GM19099 (cell line): ENCODE data around the gene PER2.

Experiments
- POLR2A ChIP-seq: IDR thresholded peaks from 3 replicates; pipeline ENCODE4 v1.6.1; 2011; ENCODE audit warnings: low read depth; ENCODE audit not compliant: insufficient read length; ENCODE audit errors: extremely low read depth

Gene PER2

GRCh38 chr2:238279324-238279682 lies 9.1 kb downstream of the PER2 start:
- TF ChIP-seq POLR2A = no peak

- TF ChIP-seq POLR2A = no peak
Measured at GRCh38 chr2:238278626-238279323, 9.6 kb downstream of the PER2 start.

- no peak for TF ChIP-seq POLR2A
Measured at GRCh38 chr2:238277695-238278094, 10.7 kb downstream of the PER2 start.

GRCh38 chr2:238274152-238274865 lies 14.1 kb downstream of the PER2 start:
- TF ChIP-seq POLR2A = no peak

GRCh38 chr2:238272156-238272555 lies 16.3 kb downstream of the PER2 start:
- no peak for TF ChIP-seq POLR2A

GRCh38 chr2:238271061-238271554 lies 17.3 kb downstream of the PER2 start:
- TF ChIP-seq POLR2A = no peak

DNA sequence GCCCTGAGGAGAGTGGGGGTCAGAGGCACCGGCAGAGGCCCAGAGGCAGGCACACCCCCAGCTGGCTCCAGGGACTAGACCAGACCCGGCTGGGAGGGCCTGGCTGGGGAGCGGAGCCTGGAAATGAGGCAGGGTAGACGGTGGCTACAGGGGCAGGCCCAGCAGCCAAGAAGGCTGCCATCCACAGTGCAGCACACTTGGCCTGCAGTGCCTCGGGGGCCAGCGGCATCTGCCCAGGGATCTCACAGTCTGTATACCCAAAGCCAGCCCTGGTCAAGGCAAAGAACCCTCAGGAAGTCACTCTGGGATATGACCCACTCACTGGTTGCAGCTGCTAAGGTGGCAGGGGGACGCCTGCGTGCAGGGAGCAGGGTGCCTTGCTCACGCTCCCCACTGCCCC lies 17.8 kb downstream of the PER2 start:
- TF ChIP-seq POLR2A = no peak

- TF ChIP-seq POLR2A = no peak
Measured at GRCh38 chr2:238269741-238270140, 18.7 kb downstream of the PER2 start.

- no peak for TF ChIP-seq POLR2A
Measured at GRCh38 chr2:238267884-238268680, 20.3 kb downstream of the PER2 start.

DNA sequence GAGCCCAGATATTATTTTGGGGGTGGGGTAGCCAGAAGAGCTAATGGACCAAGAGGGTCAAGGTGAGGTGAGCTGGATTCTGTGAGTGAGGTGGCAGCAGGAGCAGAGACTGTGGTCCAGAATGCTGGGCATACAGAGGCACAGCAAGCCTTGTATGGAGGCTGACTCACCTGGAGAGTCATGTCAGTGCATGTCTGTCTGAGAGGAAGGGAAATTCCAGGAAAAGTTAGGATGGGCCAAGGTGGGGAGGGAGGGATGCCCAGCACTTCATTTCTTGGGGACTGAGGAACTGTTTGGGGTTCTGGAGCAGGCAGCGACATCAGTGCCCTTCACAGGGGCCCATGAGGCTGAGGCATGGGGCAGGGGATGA lies 21.1 kb downstream of the PER2 start:
- TF ChIP-seq POLR2A = no peak

DNA sequence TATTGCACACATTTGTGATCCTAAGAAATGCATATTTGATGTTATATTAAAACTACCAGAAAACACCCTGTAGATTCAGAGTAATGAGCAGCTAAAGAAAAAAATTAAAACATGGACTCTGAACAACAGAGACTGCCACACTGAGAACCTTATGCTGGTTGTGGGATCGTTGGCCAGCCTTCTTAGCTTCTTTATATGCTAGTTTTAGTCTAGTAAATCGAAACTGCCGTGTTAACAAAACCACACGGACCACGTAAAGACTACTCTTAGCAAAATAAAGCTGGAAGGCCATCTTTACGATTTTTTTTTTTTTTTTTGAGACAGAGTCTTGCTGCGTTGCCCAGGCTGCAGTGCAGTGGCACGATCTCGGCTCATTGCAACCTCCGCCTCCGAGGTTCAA lies 22.8 kb downstream of the PER2 start:
- TF ChIP-seq POLR2A = no peak

DNA sequence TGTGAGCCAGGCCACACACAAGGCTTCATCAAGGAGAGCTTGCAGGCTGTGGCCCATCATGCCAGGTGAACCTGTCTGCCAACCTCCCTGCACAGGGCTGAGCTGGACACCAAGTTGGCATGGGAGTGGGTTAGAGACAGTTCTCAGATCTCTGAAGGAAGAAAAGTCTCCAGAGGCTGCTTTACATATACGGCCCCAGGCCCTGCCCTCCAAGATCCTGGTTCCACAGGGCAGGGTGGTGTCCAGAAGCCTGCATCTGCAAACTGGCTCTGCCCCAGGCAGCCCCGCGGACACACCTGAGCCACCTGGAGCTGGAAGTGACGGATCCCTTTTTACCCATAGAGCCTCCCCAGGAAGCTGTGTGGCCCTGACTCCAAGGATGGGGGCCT lies 24.3 kb downstream of the PER2 start:
- no peak for TF ChIP-seq POLR2A

DNA sequence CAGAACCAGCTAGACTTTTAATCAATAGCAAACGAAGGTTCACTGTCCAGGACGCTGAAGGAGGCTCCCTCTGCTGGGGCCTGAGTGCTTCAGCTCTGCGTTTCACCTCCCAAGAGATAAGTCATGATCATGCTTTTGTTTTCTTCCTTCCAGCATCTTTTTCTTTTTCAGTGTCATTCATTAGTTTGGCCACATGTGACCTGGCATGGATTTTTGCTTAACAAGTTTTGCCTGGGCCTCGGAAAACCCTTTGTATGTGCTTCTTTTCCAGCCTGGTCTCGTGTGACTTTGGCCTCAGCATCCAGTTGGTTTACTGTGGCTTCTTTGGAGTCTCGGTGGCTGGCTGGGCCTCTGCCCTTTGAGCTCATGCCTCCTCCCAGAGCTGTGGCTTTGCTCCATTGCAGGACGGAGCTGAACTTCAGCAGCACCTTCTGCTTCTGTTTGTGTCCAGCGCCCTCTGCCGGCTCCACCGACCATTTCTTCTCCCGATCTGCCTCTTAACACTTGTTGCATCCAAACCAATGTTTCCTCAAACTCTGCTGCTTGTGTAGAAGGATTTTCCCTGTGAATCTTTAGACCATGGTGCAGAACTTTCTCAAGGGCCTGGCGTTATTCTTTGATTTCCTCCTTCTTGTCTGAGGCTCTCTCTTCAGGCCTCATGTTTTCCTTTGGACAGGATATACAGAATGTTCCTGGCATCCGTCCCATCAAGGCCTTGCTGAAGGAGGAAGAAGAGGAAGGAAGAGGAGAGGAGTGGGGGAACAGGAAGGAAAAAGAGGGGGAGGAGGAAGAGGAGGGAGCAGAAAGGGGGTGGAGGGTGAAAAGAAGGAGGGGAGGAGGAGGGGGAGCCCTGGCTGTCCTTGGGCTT lies 25.0 kb downstream of the PER2 start:
- TF ChIP-seq POLR2A = no peak

- no peak for TF ChIP-seq POLR2A
Measured at GRCh38 chr2:238262496-238263122, 25.8 kb downstream of the PER2 start.

DNA sequence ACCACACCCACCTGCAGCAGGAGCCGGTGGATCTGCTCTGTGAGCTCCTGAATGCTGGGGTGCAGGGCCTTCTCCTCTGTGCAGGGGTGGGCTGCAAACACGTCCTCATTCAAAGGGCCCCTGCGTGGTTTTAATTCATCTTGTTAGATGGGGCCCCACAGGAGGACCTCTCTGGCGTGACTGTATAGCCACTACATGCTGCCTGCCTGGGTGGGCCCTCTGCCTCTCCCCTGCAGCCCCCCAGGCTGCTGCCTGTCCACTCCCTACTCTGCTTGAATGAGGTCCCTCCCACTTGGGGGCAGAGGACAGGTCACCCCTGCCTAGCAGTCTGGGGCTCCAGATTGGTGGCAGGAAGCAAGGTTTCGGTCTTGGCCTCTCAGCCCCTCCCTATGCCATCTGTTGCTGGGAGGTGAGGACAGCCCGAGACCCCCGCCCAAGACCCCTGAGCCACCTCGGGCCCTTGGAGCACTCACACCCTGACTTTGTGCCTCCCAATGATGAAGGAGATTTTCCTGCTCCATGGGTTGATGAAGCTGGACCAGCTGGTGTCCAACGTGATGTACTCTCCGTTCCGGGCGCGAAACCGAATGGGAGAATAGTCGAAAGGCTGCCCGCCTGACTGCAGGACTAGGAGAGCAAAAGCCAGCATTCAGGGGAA lies 26.6 kb downstream of the PER2 start:
- no peak for TF ChIP-seq POLR2A

GRCh38 chr2:238260883-238261282 lies 27.5 kb downstream of the PER2 start:
- no peak for TF ChIP-seq POLR2A
